Measurements from ENCODE around the gene PDCD11.
A peak's percentile ranks its signal among the peaks of the same experiment; 100 is the strongest.

The PDCD11 gene

DNA sequence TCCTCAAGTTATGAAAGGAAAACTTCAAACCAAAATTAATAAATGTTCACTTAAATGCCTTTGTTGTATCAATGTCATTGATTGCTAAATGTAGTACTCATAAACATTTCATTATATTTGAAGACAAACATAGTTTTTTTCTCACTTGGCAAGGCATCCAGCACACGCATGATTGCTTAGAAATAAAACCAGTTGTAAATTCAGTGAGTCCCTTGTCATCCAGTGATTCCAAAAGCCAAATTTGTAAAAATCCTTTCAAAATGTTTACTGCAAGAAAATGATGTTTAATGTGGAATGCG lies 90.9 kb downstream of the PDCD11 start:
- Mint-ChIP-seq H3K9me3 (no peaks in the 10 kb centered on the region), H3K4me3 (no peak overlapping the region), H3K27me3 (peaks cover 6% of the 10 kb centered on the region), H3K4me1 (peaks cover 16% of the 10 kb centered on the region), H3K27ac (no peak overlapping the region), H3K36me3 (ENCODE audit: low read depth) (no peaks in the 10 kb centered on the region)
- DNase-seq = no peak
- no peak for ATAC-seq

GRCh38 chr10:103490986-103491314 lies 94.5 kb downstream of the PDCD11 start:
- peak; percentile 29 for ATAC-seq
- DNase-seq = no peak
- Mint-ChIP-seq H3K9me3 (no peaks in the 10 kb centered on the region), H3K27me3 (peaks cover 36% of the 10 kb centered on the region), H3K4me1 (peaks cover 27% of the 10 kb centered on the region), H3K4me3 (no peak overlapping the region), H3K27ac (no peak overlapping the region), H3K36me3 (ENCODE audit: low read depth) (no peaks in the 10 kb centered on the region)

DNA sequence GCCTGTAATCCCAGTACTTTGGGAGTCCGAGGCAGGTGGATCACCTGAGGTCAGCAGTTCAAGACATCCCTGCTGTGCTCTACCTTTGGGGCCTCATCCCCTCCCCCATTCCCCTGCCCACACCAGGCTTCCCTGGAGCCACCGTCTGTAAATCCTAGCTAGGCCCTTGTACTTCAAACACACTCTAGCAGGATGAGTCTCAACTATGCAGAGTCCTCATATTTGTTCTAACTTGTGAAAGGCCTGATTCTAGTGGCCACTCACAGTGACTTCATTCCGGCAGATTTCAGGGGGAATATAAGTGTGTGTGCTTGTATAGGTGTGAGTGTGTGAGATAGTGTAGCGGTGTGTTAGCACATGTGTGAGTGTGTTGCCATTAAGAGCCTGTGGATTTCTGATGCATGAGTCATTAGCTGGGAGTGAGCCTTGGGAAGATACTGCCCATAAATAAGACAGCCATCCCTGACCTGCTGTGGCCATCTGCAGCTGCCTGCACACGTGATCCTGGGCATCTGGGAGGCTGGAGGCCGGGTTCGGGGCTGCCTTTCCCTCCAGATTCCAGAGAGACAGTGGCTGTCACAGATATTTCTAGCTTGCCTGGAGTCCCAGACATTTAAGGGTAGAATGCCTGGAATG lies 95.4 kb downstream of the PDCD11 start:
- Mint-ChIP-seq H3K36me3 (ENCODE audit: low read depth) (no peaks in the 10 kb centered on the region), H3K4me3 (no peak overlapping the region), H3K27ac (no peak overlapping the region), H3K9me3 (no peaks in the 10 kb centered on the region), H3K4me1 (peaks cover 27% of the 10 kb centered on the region), H3K27me3 (peaks cover 43% of the 10 kb centered on the region)
- no peak for DNase-seq
- ATAC-seq = no peak

- H3K36me3 Mint-ChIP-seq (ENCODE audit: low read depth) = no peaks in the 10 kb centered on the region
- H3K9me3 Mint-ChIP-seq = no peaks in the 10 kb centered on the region
- H3K27ac Mint-ChIP-seq = no peak overlapping the region
- H3K27me3 Mint-ChIP-seq = peaks cover 51% of the 10 kb centered on the region
- peaks cover 27% of the 10 kb centered on the region for H3K4me1 Mint-ChIP-seq
- DNase-seq = no peak
- peak overlapping the region; percentile 74 for H3K4me3 Mint-ChIP-seq
- ATAC-seq = no peak
Observed at GRCh38 chr10:103492655-103493261, 96.3 kb downstream of the PDCD11 start.

DNA sequence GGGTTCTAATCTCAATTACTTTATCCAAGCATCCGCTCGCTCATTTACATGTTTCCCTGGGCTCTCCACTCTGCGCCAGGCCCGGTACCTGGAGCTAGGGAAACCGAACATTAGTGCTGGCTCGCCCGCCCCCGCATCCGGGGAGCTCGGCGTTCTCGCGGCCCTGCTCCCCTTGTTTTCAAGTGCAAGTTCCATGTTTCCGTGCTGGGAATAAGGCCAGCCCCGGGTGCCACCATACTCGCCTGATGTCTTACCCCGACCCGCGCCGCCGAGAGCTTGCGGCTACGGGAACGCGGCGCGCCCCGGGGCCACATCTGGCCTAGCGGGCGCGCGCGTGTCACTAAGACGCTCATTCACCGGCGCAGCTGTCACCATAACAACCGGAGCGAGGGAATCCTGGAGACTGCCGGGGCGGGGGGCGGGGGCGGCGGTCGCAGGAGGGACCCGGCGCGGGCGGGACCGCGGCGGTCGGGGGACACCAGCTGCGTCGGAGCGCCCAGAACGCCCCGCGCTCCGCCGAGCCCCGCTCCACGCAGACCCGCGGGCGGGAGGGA lies 97.0 kb downstream of the PDCD11 start, which contains the start of gene NEURL1:
Gene NEURL1, plus strand, starts transcription at position 344 of the 554 bp plus-strand sequence. CDS start 683 bp downstream, outside the sequence.
- peaks cover 52% of the 10 kb centered on the region for H3K27me3 Mint-ChIP-seq
- no peaks in the 10 kb centered on the region for H3K36me3 Mint-ChIP-seq (ENCODE audit: low read depth)
- DNase-seq (no peak), ATAC-seq (no peak)
- peaks cover 27% of the 10 kb centered on the region for H3K4me1 Mint-ChIP-seq
- H3K27ac Mint-ChIP-seq = no peak within 1 kb of the TSS
- no peaks in the 10 kb centered on the region for H3K9me3 Mint-ChIP-seq
- peak within 1 kb of the TSS; percentile 74 for H3K4me3 Mint-ChIP-seq

- H3K27me3 Mint-ChIP-seq = peaks cover 59% of the 10 kb centered on the region
- ATAC-seq = no peak
- H3K4me3 Mint-ChIP-seq = peak overlapping the region; percentile 62
- no peak overlapping the region for H3K27ac Mint-ChIP-seq
- no peaks in the 10 kb centered on the region for H3K36me3 Mint-ChIP-seq (ENCODE audit: low read depth)
- H3K4me1 Mint-ChIP-seq = peaks cover 27% of the 10 kb centered on the region
- no peak for DNase-seq
- no peaks in the 10 kb centered on the region for H3K9me3 Mint-ChIP-seq
Observed at GRCh38 chr10:103493916-103494877, 97.8 kb downstream of the PDCD11 start.

DNA sequence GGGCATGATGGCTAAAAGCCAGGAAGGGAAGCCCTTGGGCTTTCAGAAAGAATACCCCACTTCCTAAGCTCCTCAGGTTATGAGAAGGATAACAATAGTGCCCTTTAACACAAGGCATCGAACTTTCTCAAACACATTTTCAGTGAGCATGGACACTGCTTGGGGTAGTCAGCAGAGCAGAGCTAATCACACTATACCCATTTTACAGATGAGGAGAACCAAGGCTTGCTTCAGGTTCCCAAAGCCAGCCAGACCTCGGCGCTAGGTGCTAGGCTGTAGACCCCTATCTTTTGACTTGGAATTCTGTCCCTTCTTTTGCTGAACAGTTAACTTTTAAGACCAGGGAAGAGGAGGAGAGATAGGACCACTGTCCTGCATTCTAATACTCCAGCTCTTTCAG lies 98.9 kb downstream of the PDCD11 start:
- ATAC-seq = no peak
- DNase-seq = no peak
- Mint-ChIP-seq H3K27ac (no peak overlapping the region), H3K36me3 (ENCODE audit: low read depth) (no peaks in the 10 kb centered on the region), H3K9me3 (no peaks in the 10 kb centered on the region), H3K4me3 (no peak overlapping the region), H3K27me3 (peaks cover 69% of the 10 kb centered on the region), H3K4me1 (peaks cover 27% of the 10 kb centered on the region)
